Inflammatory macrophage treated with lipopolysaccharide for 1 hour (primary cell): Measurements from ENCODE around the gene ZNF593OS.

Experiments
- DNase-seq, 2 donors: peaks; one replicate each; pipeline ENCODE4 v3.0.0-alpha.2; 2020 to 2022

The ZNF593OS gene

GRCh38 chr1:26182383-26182696, 10.7 kb upstream of the ZNF593OS start:
- DNase-seq: no peak

GRCh38 chr1:26181586-26182382, 10.2 kb upstream of the ZNF593OS start:
- DNase-seq: no peak

GRCh38 chr1:26180010-26180506, 8.4 kb upstream of the ZNF593OS start:
- no peak for DNase-seq

- DNase-seq: no peak
Measured at GRCh38 chr1:26177182-26177684, 5.6 kb upstream of the ZNF593OS start, which contains the start of gene CNKSR1. CNKSR1 (plus strand) TSS chr1:26177491; CDS start chr1:26177548, 57 bp downstream.

GRCh38 chr1:26175346-26175745, 3.7 kb upstream of the ZNF593OS start:
- DNase-seq: no peak

GRCh38 chr1:26170472-26170821, 1.2 kb downstream of the ZNF593OS start:
- no peak for DNase-seq

- peak; percentile 84 to 96 for DNase-seq
Measured at GRCh38 chr1:26169669-26170471, 1.8 kb downstream of the ZNF593OS start, which contains the start of gene ZNF593. ZNF593 (plus strand) TSS chr1:26169908; CDS start chr1:26169984, 76 bp downstream.

- DNase-seq: no peak
Measured at GRCh38 chr1:26169198-26169554, 2.5 kb downstream of the ZNF593OS start.

GRCh38 chr1:26168410-26169197, 3.0 kb downstream of the ZNF593OS start, which contains the start of gene C1orf232:
C1orf232 (minus strand) TSS chr1:26168963; CDS start chr1:26168499, 464 bp downstream.
- DNase-seq: no peak

GRCh38 chr1:26166719-26167281, 4.8 kb downstream of the ZNF593OS start:
- DNase-seq: no peak

GRCh38 chr1:26164861-26165842, 6.5 kb downstream of the ZNF593OS start:
- DNase-seq: peak in 1 of 2 donors; percentile 24

GRCh38 chr1:26164036-26164860, 7.4 kb downstream of the ZNF593OS start:
- peak in 1 of 2 donors; percentile 52 for DNase-seq

- DNase-seq: no peak
Measured at GRCh38 chr1:26163684-26164035, 8.0 kb downstream of the ZNF593OS start.

- DNase-seq: no peak
Measured at GRCh38 chr1:26162220-26162709, 9.4 kb downstream of the ZNF593OS start.

GRCh38 chr1:26161415-26162219, 10.0 kb downstream of the ZNF593OS start:
- DNase-seq: peak; percentile 20 to 43

GRCh38 chr1:26160527-26161414, 10.9 kb downstream of the ZNF593OS start:
- no peak for DNase-seq

GRCh38 chr1:26159743-26160039, 11.9 kb downstream of the ZNF593OS start:
- DNase-seq: no peak
